GM18909 (cell line): Measurements from ENCODE around the gene COL16A1.

Source experiments
- ATAC-seq: cut with Tn5 transposase; IDR thresholded peaks from one replicate; pipeline ENCODE4 v1.9.1; 2021; ENCODE audit warnings: mild to moderate bottlenecking; ENCODE audit not compliant: unreplicated experiment, poor library complexity

The COL16A1 gene

DNA sequence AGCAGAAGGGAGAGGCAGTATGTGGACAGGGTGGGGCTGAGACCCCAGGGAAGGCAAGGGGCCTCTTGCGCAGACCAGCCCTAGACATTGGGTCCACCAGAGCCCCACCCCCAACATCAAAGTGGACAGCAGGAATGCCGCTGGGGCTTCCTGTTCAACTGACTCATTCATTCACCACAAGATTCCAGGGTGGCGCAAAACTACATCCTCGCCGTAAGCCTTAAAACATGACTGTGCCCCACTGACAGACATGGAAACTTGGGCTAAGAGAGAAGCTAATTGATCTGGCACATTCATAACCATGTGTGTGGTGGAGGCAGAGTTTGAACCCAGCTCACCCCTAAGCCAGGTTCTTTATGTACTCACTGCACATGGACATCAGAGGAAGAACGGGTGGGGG, 14.0 kb downstream of the COL16A1 start:
- ATAC-seq, result no peak

GRCh38 chr1:31689379-31689778, 14.4 kb downstream of the COL16A1 start:
- no peak for ATAC-seq

- ATAC-seq, result no peak
Observed at GRCh38 chr1:31688233-31688918, 15.4 kb downstream of the COL16A1 start.

GRCh38 chr1:31687601-31688000, 16.2 kb downstream of the COL16A1 start:
- ATAC-seq, result no peak

DNA sequence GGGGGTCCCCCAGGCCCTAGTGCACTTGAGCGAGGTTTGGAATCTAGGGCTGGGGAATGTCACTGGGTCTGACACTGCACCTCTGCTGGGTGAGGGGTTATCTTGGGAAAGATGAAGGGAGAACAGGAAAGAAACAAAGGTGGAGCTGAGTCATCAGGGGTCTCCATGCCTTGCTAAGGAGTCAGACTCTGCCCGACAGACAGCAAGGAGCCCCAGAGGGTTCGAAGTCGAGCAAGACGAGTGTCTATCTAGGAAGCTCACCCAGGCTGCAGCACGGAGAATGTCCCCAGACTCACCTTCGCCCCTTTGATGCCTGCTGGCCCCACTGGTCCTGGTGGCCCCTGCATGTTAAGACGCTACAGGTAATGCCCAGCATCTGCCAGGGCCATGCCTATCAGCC, 18.0 kb downstream of the COL16A1 start:
- no peak for ATAC-seq

DNA sequence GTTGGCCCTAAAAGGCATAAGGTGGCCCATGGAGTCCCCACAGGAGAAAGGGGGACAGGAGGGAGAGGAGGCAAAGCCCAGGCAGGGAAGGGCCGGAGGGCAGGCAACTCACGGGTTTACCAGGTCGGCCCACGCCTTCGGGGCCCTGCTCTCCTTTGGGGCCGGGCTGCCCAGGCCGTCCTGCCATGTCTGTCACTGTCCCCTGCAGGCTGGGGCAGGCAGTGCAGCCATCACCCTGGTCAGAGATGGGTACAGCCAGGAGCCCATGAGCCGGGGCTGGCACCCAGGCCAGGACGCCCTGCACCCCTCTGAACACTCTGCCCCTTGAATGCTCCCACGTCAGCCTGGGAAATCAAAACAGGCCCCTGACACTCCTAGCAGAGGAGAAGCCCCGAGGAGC, 19.8 kb downstream of the COL16A1 start:
- no peak for ATAC-seq

GRCh38 chr1:31681415-31681814, 22.4 kb downstream of the COL16A1 start:
- ATAC-seq, result no peak

DNA sequence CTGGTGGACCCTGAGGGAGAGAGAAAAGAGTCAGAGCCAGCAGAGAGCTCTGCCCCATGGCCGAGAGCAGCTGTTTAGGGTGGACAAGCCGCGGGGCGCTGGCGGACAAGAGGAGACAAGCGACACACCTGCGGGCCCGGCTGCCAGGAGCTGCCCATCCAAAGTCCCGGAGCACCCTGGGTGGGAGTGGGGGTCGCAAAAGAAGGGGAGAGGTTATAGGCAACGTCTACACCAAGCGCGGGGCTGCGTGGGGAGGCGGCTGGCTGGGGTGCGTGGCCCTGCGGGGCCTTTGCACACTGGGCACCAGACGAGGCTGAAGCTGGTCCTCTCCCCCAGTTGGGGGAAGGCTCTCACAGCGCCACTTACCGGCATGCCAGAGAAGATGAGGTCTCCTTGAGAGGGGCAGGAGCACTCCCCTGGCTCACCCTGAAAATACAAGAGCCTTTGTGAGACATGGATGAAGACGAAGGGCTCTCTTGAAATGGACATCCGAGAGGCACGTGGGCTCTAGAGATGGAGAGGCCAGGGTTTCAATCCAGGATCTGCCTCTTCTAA, 24.1 kb downstream of the COL16A1 start:
- no peak for ATAC-seq

- ATAC-seq, result no peak
Observed at GRCh38 chr1:31679091-31679490, 24.7 kb downstream of the COL16A1 start.

- no peak for ATAC-seq
Observed at GRCh38 chr1:31678681-31679080, 25.1 kb downstream of the COL16A1 start.

- no peak for ATAC-seq
Observed at GRCh38 chr1:31677949-31678348, 25.9 kb downstream of the COL16A1 start.

GRCh38 chr1:31677401-31677800, 26.4 kb downstream of the COL16A1 start:
- ATAC-seq, result no peak

DNA sequence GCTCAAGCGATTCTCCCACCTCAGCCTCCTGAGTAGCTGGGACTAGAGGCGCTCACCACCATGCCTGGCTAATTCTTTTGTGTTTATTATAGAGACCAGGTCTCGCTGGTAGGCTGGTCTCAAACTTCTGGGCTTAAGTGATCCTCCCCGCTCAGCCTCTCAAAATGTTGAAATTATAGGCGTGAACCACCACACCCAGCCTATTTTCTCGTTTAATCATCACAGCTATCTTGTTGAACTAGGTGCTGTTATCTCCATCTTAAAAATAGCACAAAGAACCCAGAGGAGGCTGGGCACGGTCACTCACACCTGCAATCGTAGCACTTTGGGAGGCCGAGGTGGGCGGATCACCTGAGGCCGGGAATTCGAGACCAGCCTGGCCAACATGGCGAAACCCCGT, 28.1 kb downstream of the COL16A1 start:
- no peak for ATAC-seq

GRCh38 chr1:31675161-31675560, 28.7 kb downstream of the COL16A1 start:
- ATAC-seq, result no peak

DNA sequence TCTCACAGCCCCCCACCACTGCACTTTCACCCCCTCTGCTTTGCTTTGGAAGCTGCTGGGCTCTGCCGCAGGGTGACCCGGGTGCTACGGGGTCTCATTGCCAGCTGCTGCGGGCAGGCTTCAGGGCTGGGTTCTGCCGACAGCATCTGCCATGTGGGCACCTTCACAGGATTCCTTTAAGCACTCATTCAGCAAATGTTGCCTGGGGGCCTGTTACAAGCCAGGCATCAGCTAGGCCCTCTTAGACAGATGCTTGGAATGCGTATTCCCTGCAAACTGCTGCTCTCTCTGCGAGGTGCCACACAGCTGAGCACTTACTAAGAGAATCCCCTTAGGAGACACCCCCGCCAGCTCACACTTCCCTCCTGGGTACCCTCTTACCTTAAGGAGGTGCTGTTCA, 29.2 kb downstream of the COL16A1 start:
- ATAC-seq, result no peak

DNA sequence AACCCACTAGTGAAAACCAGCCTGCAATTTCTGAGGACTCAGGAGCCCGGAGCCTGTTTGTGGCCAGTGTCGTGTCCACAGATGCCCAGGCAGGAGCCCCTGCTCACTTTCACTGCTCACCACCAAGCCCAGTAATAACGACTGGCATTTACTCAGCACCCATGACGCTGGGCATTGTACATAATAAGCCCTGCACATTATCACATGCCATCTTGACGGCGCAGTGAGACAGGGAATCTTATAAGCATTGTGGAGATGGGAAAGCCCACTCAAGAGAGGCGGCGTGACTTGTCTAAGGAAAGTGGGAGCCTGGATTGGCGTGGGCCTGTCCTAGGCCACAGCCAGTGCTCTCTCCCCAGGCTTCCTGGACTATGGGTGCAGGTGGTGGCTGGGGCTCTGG, 30.4 kb downstream of the COL16A1 start:
- no peak for ATAC-seq

GRCh38 chr1:31672986-31673385, 30.8 kb downstream of the COL16A1 start:
- no peak for ATAC-seq

DNA sequence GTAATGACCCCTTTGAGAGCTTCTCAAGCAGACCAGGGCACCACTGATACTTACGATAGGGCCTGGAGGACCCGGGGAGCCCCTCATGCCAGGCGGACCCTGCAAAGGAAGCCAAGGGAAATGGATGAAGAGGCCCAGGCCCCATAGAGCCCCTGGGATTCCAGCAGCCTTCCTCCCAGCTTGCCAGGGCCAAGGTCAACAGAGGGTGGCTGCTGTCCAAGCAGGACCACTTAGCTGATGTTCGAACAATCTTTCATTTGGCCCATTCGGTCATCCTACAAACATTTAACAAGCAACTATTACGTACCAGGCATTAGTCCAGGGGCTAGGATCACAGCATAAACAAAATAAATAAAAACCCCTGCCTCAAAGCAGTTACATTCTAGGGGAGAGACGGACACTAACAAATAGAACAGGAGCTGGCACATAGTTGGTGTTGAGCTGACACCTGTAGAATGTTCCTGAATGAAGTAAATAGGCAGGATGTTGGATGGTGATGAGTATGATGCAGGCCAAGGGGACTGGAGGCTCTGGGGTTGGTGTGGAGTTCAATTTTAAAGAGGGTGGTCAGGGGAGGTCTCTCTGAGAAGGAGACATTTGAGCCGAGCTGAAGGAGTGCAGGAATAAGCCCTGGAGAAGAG, 32.1 kb downstream of the COL16A1 start:
- ATAC-seq, result no peak

DNA sequence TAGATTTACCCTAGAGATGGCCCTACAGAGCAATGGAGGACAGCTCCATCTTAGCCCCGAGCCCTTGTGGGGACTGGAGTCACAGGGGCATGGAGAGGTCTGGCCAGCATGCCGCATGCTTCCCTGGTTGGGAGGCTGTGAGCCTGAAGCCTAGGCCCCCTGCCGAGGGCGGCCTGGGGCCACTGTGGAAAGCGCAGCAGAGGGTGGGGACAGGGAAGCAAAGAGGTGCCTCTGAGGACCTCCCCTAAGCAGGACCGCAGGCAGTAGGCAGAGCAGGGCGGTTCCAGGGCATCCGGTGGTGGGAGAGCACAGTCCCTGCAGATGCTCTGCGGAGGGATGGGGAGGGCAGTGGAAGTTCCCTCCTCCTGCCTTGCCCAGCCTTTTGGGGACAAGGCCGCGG, 32.7 kb downstream of the COL16A1 start:
- no peak for ATAC-seq

GRCh38 chr1:31670593-31670964, 33.2 kb downstream of the COL16A1 start:
- no peak for ATAC-seq

GRCh38 chr1:31669786-31670592, 33.8 kb downstream of the COL16A1 start:
- ATAC-seq, result no peak
